ENCODE measurements around the gene SGK1. TPM values are rescaled to one million over a fixed set of nuclear protein-coding genes. Genes with fewer than 3 reads are reported as not detected.
A peak's percentile ranks its signal among the peaks of the same experiment; 100 is the strongest.

The SGK1 gene
- total and polyA plus RNA-seq, 10 of the 15 experiments (the other 5 are each of a cell fraction or from before 2014, with no cell fraction given), result 0.62 to 5.1 (median 2.9) TPM

GRCh38 chr6:134186355-134186754 lies 131.6 kb downstream of the SGK1 start:
- no TSS peak for BruUV-seq (replicated peaks)
- Histone ChIP-seq H3K36me3 (ENCODE audit: control insufficient read depth in 2 of 2, insufficient read depth in 2 of 2, low read length in 1 of 2) (no peaks in the 10 kb centered on the region), H3K4me1 (ENCODE audit: control insufficient read depth, insufficient read depth, low read length) (no peaks in the 10 kb centered on the region), H4K20me1 (ENCODE audit: control insufficient read depth, insufficient read depth) (no peaks in the 10 kb centered on the region), H3K79me2 (ENCODE audit: control insufficient read depth, insufficient read depth, low read length) (no peaks in the 10 kb centered on the region), H3K27ac (ENCODE audit: control insufficient read depth, insufficient read depth) (no peak overlapping the region), H3K27me3 (replicated peaks in 1 of 2; ENCODE audit: control insufficient read depth in 2 of 2, insufficient read depth in 2 of 2, low read length in 1 of 2) (no peaks in the 10 kb centered on the region), H3K9me3 (replicated peaks; ENCODE audit: control insufficient read depth, insufficient read depth, low read length) (no peaks in the 10 kb centered on the region), H3K4me3 (no peak overlapping the region), H3K9ac (ENCODE audit: control insufficient read depth, insufficient read depth, low read length) (no peak overlapping the region), H3K4me2 (ENCODE audit: control insufficient read depth, insufficient read depth) (no peak overlapping the region), H2AFZ (ENCODE audit: control insufficient read depth, low read depth, low read length) (no peak overlapping the region)
- CTCF ChIA-PET, result no interaction called here
- SMC1A ChIA-PET (ENCODE audit: uncharacterized antibody, unreplicated experiment), result no interaction called here
- intact Hi-C loops (cut with micrococcal nuclease; ENCODE audit: unreplicated experiment) (no loop called here), in situ Hi-C loops (cut with MboI) (no loop called here)
- 25% methylated on average over 2 of the region's 2 CpGs for WGBS (ENCODE audit: insufficient coverage, insufficient replicate concordance, low lambda C conversion rate, missing lambda C conversion rate)
- no peak for TF ChIP-seq IRF4 (IDR thresholded peaks at IDR 0.05; ENCODE audit: low read depth, low read length)
- peak; percentile 64; the same call in 1 of the 2 replicates for TF ChIP-seq RAD51 (IDR thresholded peaks at IDR 0.05)
- TF ChIP-seq EED (IDR thresholded peaks at IDR 0.05; ENCODE audit: low read depth), result no peak
- DNase-seq (ENCODE audit: low read depth, low spot score) (no peak), FAIRE-seq (no peak), ATAC-seq (no peak)
- RAD21 ChIA-PET (ENCODE audit: unreplicated experiment), result no interaction called here
- POLR2A ChIA-PET, result no interaction called here

DNA sequence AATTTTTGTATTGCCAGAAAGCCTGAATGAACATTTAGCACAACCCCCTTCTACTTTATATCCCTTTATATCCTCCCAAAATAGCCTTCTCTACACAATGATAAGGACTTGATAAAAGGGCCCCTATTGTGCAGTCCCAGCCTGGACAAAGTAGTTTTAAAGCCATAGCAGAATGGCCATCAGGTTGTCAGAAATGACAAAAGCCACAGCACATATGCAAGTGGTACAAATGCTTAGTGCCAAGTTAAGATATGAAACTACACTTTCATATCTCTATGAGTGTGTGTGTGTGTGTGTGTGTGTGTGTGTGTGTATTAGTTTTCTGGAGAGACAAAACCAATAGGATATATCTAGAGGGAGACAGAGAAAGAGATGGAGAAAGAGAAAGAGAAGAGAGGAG lies 132.6 kb downstream of the SGK1 start:
- SMC1A ChIA-PET (ENCODE audit: uncharacterized antibody, unreplicated experiment), result no interaction called here
- TF ChIP-seq PKNOX1 (IDR thresholded peaks at IDR 0.05), result no peak
- TF ChIP-seq ETV6 (conservative IDR thresholded peaks at IDR 0.05 in 1 of 2, IDR thresholded peaks at IDR 0.05 in 1 of 2; ENCODE audit: borderline replicate concordance in 1 of 2, low read depth in 1 of 2), result no peak
- no peak for TF ChIP-seq E4F1 (IDR thresholded peaks at IDR 0.05; ENCODE audit: borderline replicate concordance, partially characterized antibody)
- no peak for TF ChIP-seq MXI1 (IDR thresholded peaks at IDR 0.05; ENCODE audit: low read depth, low read length)
- no peak for TF ChIP-seq CEBPZ (IDR thresholded peaks at IDR 0.05; ENCODE audit: low read depth, low read length)
- no peak for TF ChIP-seq HDAC6 (IDR thresholded peaks at IDR 0.05; ENCODE audit: unreplicated experiment)
- TF ChIP-seq YY1 (IDR thresholded peaks at IDR 0.05; ENCODE audit: low read depth, low read length), result no peak
- TF ChIP-seq SREBF1 (IDR thresholded peaks at IDR 0.05; ENCODE audit: low read length), result no peak

More for the DNA sequence above, 132.6 kb downstream of the SGK1 start:
- H3K4me3 ChIP-seq, result no peak overlapping the region
- no peak overlapping the region for H3K27ac ChIP-seq (ENCODE audit: control insufficient read depth, insufficient read depth)
- no TSS peak for BruUV-seq (replicated peaks)
- DNase-seq (ENCODE audit: low read depth, low spot score) (no peak), ATAC-seq (no peak), FAIRE-seq (no peak)
- H3K4me1 ChIP-seq (ENCODE audit: control insufficient read depth, insufficient read depth, low read length), result no peaks in the 10 kb centered on the region
- H4K20me1 ChIP-seq (ENCODE audit: control insufficient read depth, insufficient read depth), result no peaks in the 10 kb centered on the region
- H3K9ac ChIP-seq (ENCODE audit: control insufficient read depth, insufficient read depth, low read length), result no peak overlapping the region
- in situ Hi-C loops (cut with MboI), result no loop called here
- H3K27me3 ChIP-seq (replicated peaks in 1 of 2; ENCODE audit: control insufficient read depth in 2 of 2, insufficient read depth in 2 of 2, low read length in 1 of 2), result no peaks in the 10 kb centered on the region
- H3K4me2 ChIP-seq (ENCODE audit: control insufficient read depth, insufficient read depth), result no peak overlapping the region
- intact Hi-C loops (cut with micrococcal nuclease; ENCODE audit: unreplicated experiment), result no loop called here
- H3K79me2 ChIP-seq (ENCODE audit: control insufficient read depth, insufficient read depth, low read length), result no peaks in the 10 kb centered on the region
- H2AFZ ChIP-seq (ENCODE audit: control insufficient read depth, low read depth, low read length), result no peak overlapping the region
- ChIA-PET RAD21 (ENCODE audit: unreplicated experiment) (no interaction called here), POLR2A (no interaction called here), CTCF (no interaction called here)
- no peaks in the 10 kb centered on the region for H3K36me3 ChIP-seq (ENCODE audit: control insufficient read depth in 2 of 2, insufficient read depth in 2 of 2, low read length in 1 of 2)
- no peaks in the 10 kb centered on the region for H3K9me3 ChIP-seq (replicated peaks; ENCODE audit: control insufficient read depth, insufficient read depth, low read length)
